ENCODE measurements around the gene TSPAN16.

GRCh38 chr19:11256189-11256588, 39.8 kb upstream of the TSPAN16 start:
- TF ChIP-seq CTCF (IDR thresholded peaks at IDR 0.05) (no peak), POLR2A (IDR thresholded peaks at IDR 0.05) (no peak)

All from esophagus squamous epithelium (tissue), 4 donors.